Neural cell (in vitro differentiated cells): Measurements from ENCODE around the gene COQ7. TPM values are rescaled to one million over a fixed set of nuclear protein-coding genes. Genes with fewer than 3 reads are reported as not detected.

Experiments
- H2AFZ ChIP-seq: fragments of 200-600, 300-800 bp; sonication (generic), shearing (Covaris generic); 2 replicates; pipeline ENCODE4 v1.6.0; 2014; ENCODE audit warnings: low read depth, mild to moderate bottlenecking, antibody characterized with exemption, low read length, moderate library complexity
- H3F3A ChIP-seq: fragments of 200-600 bp; shearing (Covaris generic); 2 replicates; pipeline ENCODE4 v1.6.1; 2016; ENCODE audit warnings: mild to moderate bottlenecking, moderate library complexity, mixed read lengths, antibody characterized with exemption, low read length; ENCODE audit not compliant: insufficient read depth, poor library complexity, severe bottlenecking
- H3K27ac ChIP-seq: fragments of 200-600, 300-800 bp; sonication (generic), shearing (Covaris generic); 2 replicates; pipeline ENCODE4 v1.5.1; 2014; ENCODE audit warnings: mild to moderate bottlenecking, low read length, moderate library complexity
- H3K27me3 ChIP-seq: fragments of 300-800, 200-600 bp; sonication (generic), shearing (Covaris generic); 2 replicates; pipeline ENCODE4 v1.6.0; 2014; ENCODE audit warnings: mild to moderate bottlenecking, low read depth, low read length, moderate library complexity; ENCODE audit not compliant: insufficient read depth
- H3K36me3 ChIP-seq: fragments of 300-800, 200-600 bp; sonication (generic), shearing (Covaris generic); 2 replicates; pipeline ENCODE4 v1.5.1; 2014; ENCODE audit warnings: mild to moderate bottlenecking, antibody characterized with exemption, low read length, moderate library complexity; ENCODE audit not compliant: insufficient read depth
- H3K4me2 ChIP-seq: fragments of 300-800, 200-600 bp; sonication (generic), shearing (Covaris generic); 2 replicates; pipeline ENCODE4 v1.6.0; 2014; ENCODE audit warnings: mild to moderate bottlenecking, low read length
- H3K4me3 ChIP-seq: fragments of 300-800, 200-600 bp; sonication (generic), shearing (Covaris generic); 2 replicates; pipeline ENCODE4 v1.5.1; 2014; ENCODE audit warnings: mild to moderate bottlenecking, low read length, moderate library complexity
- H3K79me2 ChIP-seq: fragments of 200-600 bp; shearing (Covaris generic); replicated peaks from 2 replicates; pipeline ENCODE4 v1.6.0; 2014; ENCODE audit warnings: mild to moderate bottlenecking, low read length, moderate library complexity; ENCODE audit not compliant: insufficient read depth
- H3K9ac ChIP-seq: fragments of 300-800, 200-600 bp; sonication (generic), shearing (Covaris generic); 2 replicates; pipeline ENCODE4 v1.6.1; 2016; ENCODE audit warnings: mild to moderate bottlenecking, low read length, mixed read lengths
- H3K9me2 ChIP-seq: fragments of 200-600 bp; shearing (Covaris generic); 2 replicates; pipeline ENCODE4 v1.6.1; 2016; ENCODE audit warnings: mild to moderate bottlenecking, low read length, mixed read lengths; ENCODE audit not compliant: insufficient read depth
- H3K9me3 ChIP-seq: fragments of 200-600, 300-800 bp; sonication (generic), shearing (Covaris generic); 2 replicates; pipeline ENCODE4 v1.6.1; 2016; ENCODE audit warnings: mild to moderate bottlenecking, mixed run types, low read length, moderate library complexity, mixed read lengths
- H4K20me1 ChIP-seq: fragments of 200-600 bp; shearing (Covaris generic); 2 replicates; pipeline ENCODE4 v1.6.1; 2016; ENCODE audit warnings: mild to moderate bottlenecking, mixed run types; ENCODE audit not compliant: insufficient read depth
- CTCF ChIP-seq: fragments of 450-650 bp; IDR thresholded peaks from 2 replicates; pipeline ENCODE4 v1.5.1; 2014; ENCODE audit warnings: antibody characterized with exemption, mild to moderate bottlenecking, moderate library complexity; ENCODE audit not compliant: poor library complexity, severe bottlenecking
- EP300 ChIP-seq: fragments of 450-650 bp; conservative IDR thresholded peaks from 2 replicates; pipeline ENCODE4 v1.6.1; 2014; ENCODE audit warnings: antibody characterized with exemption, mild to moderate bottlenecking, moderate library complexity; ENCODE audit not compliant: poor library complexity, severe bottlenecking
- MXI1 ChIP-seq: fragments of 450-650 bp; conservative IDR thresholded peaks from 2 replicates; pipeline ENCODE4 v1.6.1; 2014; ENCODE audit warnings: antibody characterized with exemption, mild to moderate bottlenecking; ENCODE audit not compliant: poor library complexity, severe bottlenecking
- REST ChIP-seq: IDR thresholded peaks from 2 replicates; pipeline ENCODE4 v1.6.1; 2012; ENCODE audit warnings: borderline replicate concordance
- TAF1 ChIP-seq: IDR thresholded peaks from 2 replicates; pipeline ENCODE4 v1.6.1; 2012; ENCODE audit warnings: low read depth
- polyA plus RNA-seq: library from polyadenylated mRNA; depleted of rRNA; stranded (reverse); fragments of >200 nt; gene quantifications from 2 replicates; pipeline ENCODE4 v1.2.3, GENCODE V29; 2014

The COQ7 gene
- polyA plus RNA-seq, 1 donor from 2014 or later = 38.5 TPM

GRCh38 chr16:19046062-19046461 lies 21.4 kb upstream of the COQ7 start:
- no peaks in the 10 kb centered on the region for H3K9me2 ChIP-seq
- no peaks in the 10 kb centered on the region for H3K79me2 ChIP-seq
- no peak overlapping the region for H3K4me2 ChIP-seq
- H3K9me3 ChIP-seq = no peaks in the 10 kb centered on the region
- TF ChIP-seq EP300 (no peak), TAF1 (no peak), REST (no peak), CTCF (no peak)
- H3K27ac ChIP-seq = no peak overlapping the region
- H3K27me3 ChIP-seq = no peaks in the 10 kb centered on the region
- H2AFZ ChIP-seq = no peak overlapping the region
- H4K20me1 ChIP-seq = no peaks in the 10 kb centered on the region
- no peak overlapping the region for H3K4me3 ChIP-seq
- no peaks in the 10 kb centered on the region for H3F3A ChIP-seq
- no peak overlapping the region for H3K9ac ChIP-seq
- no peaks in the 10 kb centered on the region for H3K36me3 ChIP-seq

GRCh38 chr16:19062706-19063105 lies 4.7 kb upstream of the COQ7 start:
- Histone ChIP-seq H3K27ac (no peak overlapping the region), H3K27me3 (no peaks in the 10 kb centered on the region)

GRCh38 chr16:19066988-19067348 lies 446 bp upstream of the COQ7 start:
- TF ChIP-seq REST (no peak), MXI1 (no peak)
- peak overlapping the region; percentile 40 for H2AFZ ChIP-seq
- no peaks in the 10 kb centered on the region for H3K27me3 ChIP-seq
- H3K9me3 ChIP-seq = no peaks in the 10 kb centered on the region
- H3K4me3 ChIP-seq = peak overlapping the region; percentile 82
- H3K27ac ChIP-seq = peak overlapping the region; percentile 99
- H4K20me1 ChIP-seq = no peaks in the 10 kb centered on the region
- peak overlapping the region; percentile 94 for H3K9ac ChIP-seq
- H3K79me2 ChIP-seq = peaks cover 9% of the 10 kb centered on the region
- H3K36me3 ChIP-seq = peaks cover 2% of the 10 kb centered on the region
- no peak overlapping the region for H3K4me2 ChIP-seq
- H3K9me2 ChIP-seq = no peaks in the 10 kb centered on the region
- H3F3A ChIP-seq = peaks cover 8% of the 10 kb centered on the region

More at GRCh38 chr16:19062706-19063105, 4.7 kb upstream of the COQ7 start:
- peaks cover 8% of the 10 kb centered on the region for H3F3A ChIP-seq
- no peaks in the 10 kb centered on the region for H3K36me3 ChIP-seq
- H3K9ac ChIP-seq = no peak overlapping the region
- TF ChIP-seq TAF1 = no peak
- no peak for TF ChIP-seq MXI1
- H3K79me2 ChIP-seq = no peaks in the 10 kb centered on the region
- H3K4me2 ChIP-seq = no peak overlapping the region
- no peak overlapping the region for H2AFZ ChIP-seq
- no peaks in the 10 kb centered on the region for H4K20me1 ChIP-seq
- no peaks in the 10 kb centered on the region for H3K9me2 ChIP-seq
- H3K9me3 ChIP-seq = no peaks in the 10 kb centered on the region
- no peak overlapping the region for H3K4me3 ChIP-seq
